A549 treated with Hydrocortisone at 1 μM for 4 hours (cell line): ENCODE results near the gene LOXHD1. TPM values are rescaled to one million over a fixed set of nuclear protein-coding genes. Genes with fewer than 3 reads are reported as not detected.

Experiments
- total RNA-seq: library from RNA; stranded (reverse); fragments of 200-300 nt; extraction: Qiagen RNA extraction; gene quantifications from 5 replicates; pipeline ENCODE4 v1.2.3, GENCODE V29; 2022

The LOXHD1 gene
- total RNA-seq, result not detected in 5 replicates

GRCh38 chr18:46657115-46657955 is at the start of gene LOXHD1:
Gene LOXHD1 (minus strand): TSS chr18:46657220. CDS start chr18:46657033, 187 bp downstream.

Other genes starting within 250 kb of the LOXHD1 start
- gene ST8SIA5, start 99.8 kb upstream of the LOXHD1 start, total RNA-seq, result 0.01 TPM in 1 of 5 replicates, not detected in the others